ENCODE data around the gene SLC35A3. TPM values are rescaled to one million over a fixed set of nuclear protein-coding genes. Genes with fewer than 3 reads are reported as not detected.

The SLC35A3 gene
- total RNA-seq, 1 experiment from 2014 or later, result 16.9 TPM

GRCh38 chr1:99980928-99981327 is 11.1 kb downstream of the SLC35A3 start:
- no peak for TF ChIP-seq CTCF (IDR thresholded peaks at IDR 0.05; ENCODE audit: insufficient read depth in 1 of 2, low read depth in 1 of 2, low read length in 1 of 2, severe bottlenecking in 1 of 2, unreplicated experiment in 1 of 2)
- POLR2A ChIA-PET, result interaction anchor here (0.6 kb wide), 1 partner anchor 9 kb away, joined by 3 read pairs; no protein-coding TSS in a partner anchor
- no peaks in the 10 kb centered on the region for H3K4me1 Mint-ChIP-seq (ENCODE audit: low read depth, unreplicated experiment)

GRCh38 chr1:99986656-99987225 is 16.9 kb downstream of the SLC35A3 start:
- Histone ChIP-seq H3K36me3 (ENCODE audit: control insufficient read depth, insufficient read depth, low read length) (no peaks in the 10 kb centered on the region), H3K4me3 (ENCODE audit: low read depth, low read length) (no peak overlapping the region), H3K9me3 (no peaks in the 10 kb centered on the region), H3K27me3 (replicated peaks; ENCODE audit: control insufficient read depth, insufficient read depth, low read length) (no peaks in the 10 kb centered on the region), H3K4me1 (no peaks in the 10 kb centered on the region)
- intact Hi-C loops (cut with micrococcal nuclease; ENCODE audit: unreplicated experiment), result no loop called here
- Mint-ChIP-seq H3K36me3 (ENCODE audit: insufficient read depth, unreplicated experiment) (peaks cover 6% of the 10 kb centered on the region), H3K4me1 (ENCODE audit: low read depth, unreplicated experiment) (no peaks in the 10 kb centered on the region), H3K9me3 (ENCODE audit: unreplicated experiment) (no peaks in the 10 kb centered on the region), H3K27ac (ENCODE audit: unreplicated experiment) (no peak overlapping the region), H3K4me3 (ENCODE audit: unreplicated experiment) (no peak overlapping the region), H3K27me3 (ENCODE audit: insufficient read depth, unreplicated experiment) (no peaks in the 10 kb centered on the region)
- TF ChIP-seq CTCF (IDR thresholded peaks at IDR 0.05; ENCODE audit: insufficient read depth in 1 of 2, low read depth in 1 of 2, low read length in 1 of 2, severe bottlenecking in 1 of 2, unreplicated experiment in 1 of 2), result no peak
- ChIA-PET POLR2A (no interaction called here), CTCF (no interaction called here)
- no TSS peak for BruUV-seq (replicated peaks)
- no peak for DNase-seq

More at GRCh38 chr1:99980928-99981327, 11.1 kb downstream of the SLC35A3 start:
- Histone ChIP-seq H3K36me3 (ENCODE audit: control insufficient read depth, insufficient read depth, low read length) (no peaks in the 10 kb centered on the region), H3K4me3 (ENCODE audit: low read depth, low read length) (no peak overlapping the region), H3K27me3 (replicated peaks; ENCODE audit: control insufficient read depth, insufficient read depth, low read length) (no peaks in the 10 kb centered on the region), H3K9me3 (no peaks in the 10 kb centered on the region), H3K4me1 (no peaks in the 10 kb centered on the region)
- DNase-seq, result no peak
- no peak overlapping the region for H3K4me3 Mint-ChIP-seq (ENCODE audit: unreplicated experiment)
- intact Hi-C loops (cut with micrococcal nuclease; ENCODE audit: unreplicated experiment), result no loop called here
- H3K9me3 Mint-ChIP-seq (ENCODE audit: unreplicated experiment), result no peaks in the 10 kb centered on the region
- no peaks in the 10 kb centered on the region for H3K27me3 Mint-ChIP-seq (ENCODE audit: insufficient read depth, unreplicated experiment)
- CTCF ChIA-PET, result no interaction called here
- H3K36me3 Mint-ChIP-seq (ENCODE audit: insufficient read depth, unreplicated experiment), result peaks cover 8% of the 10 kb centered on the region
- no TSS peak for BruUV-seq (replicated peaks)
- H3K27ac Mint-ChIP-seq (ENCODE audit: unreplicated experiment), result no peak overlapping the region

- H3K36me3 ChIP-seq (ENCODE audit: control insufficient read depth, insufficient read depth, low read length), result no peaks in the 10 kb centered on the region
- ChIA-PET POLR2A (no interaction called here), CTCF (no interaction called here)
These were observed 18.5 kb downstream of the SLC35A3 start for GRCh38 chr1:99988210-99988765.

More at GRCh38 chr1:99988210-99988765, 18.5 kb downstream of the SLC35A3 start:
- no peaks in the 10 kb centered on the region for H3K9me3 Mint-ChIP-seq (ENCODE audit: unreplicated experiment)
- Histone ChIP-seq H3K4me3 (ENCODE audit: low read depth, low read length) (no peak overlapping the region), H3K4me1 (no peaks in the 10 kb centered on the region), H3K27me3 (replicated peaks; ENCODE audit: control insufficient read depth, insufficient read depth, low read length) (no peaks in the 10 kb centered on the region), H3K9me3 (peaks cover 6% of the 10 kb centered on the region; the same call in 1 of the 2 replicates)
- no peaks in the 10 kb centered on the region for H3K4me1 Mint-ChIP-seq (ENCODE audit: low read depth, unreplicated experiment)
- intact Hi-C loops (cut with micrococcal nuclease; ENCODE audit: unreplicated experiment), result no loop called here
- no peaks in the 10 kb centered on the region for H3K36me3 Mint-ChIP-seq (ENCODE audit: insufficient read depth, unreplicated experiment)
- H3K27me3 Mint-ChIP-seq (ENCODE audit: insufficient read depth, unreplicated experiment), result no peaks in the 10 kb centered on the region
- no TSS peak for BruUV-seq (replicated peaks)
- no peak overlapping the region for H3K4me3 Mint-ChIP-seq (ENCODE audit: unreplicated experiment)
- no peak overlapping the region for H3K27ac Mint-ChIP-seq (ENCODE audit: unreplicated experiment)
- TF ChIP-seq CTCF (IDR thresholded peaks at IDR 0.05; ENCODE audit: insufficient read depth in 1 of 2, low read depth in 1 of 2, low read length in 1 of 2, severe bottlenecking in 1 of 2, unreplicated experiment in 1 of 2), result no peak
- no peak for DNase-seq

Measured in Caco-2 (cell line).